Measurements from ENCODE around the gene OR7C2.

OR7C2 gene

DNA sequence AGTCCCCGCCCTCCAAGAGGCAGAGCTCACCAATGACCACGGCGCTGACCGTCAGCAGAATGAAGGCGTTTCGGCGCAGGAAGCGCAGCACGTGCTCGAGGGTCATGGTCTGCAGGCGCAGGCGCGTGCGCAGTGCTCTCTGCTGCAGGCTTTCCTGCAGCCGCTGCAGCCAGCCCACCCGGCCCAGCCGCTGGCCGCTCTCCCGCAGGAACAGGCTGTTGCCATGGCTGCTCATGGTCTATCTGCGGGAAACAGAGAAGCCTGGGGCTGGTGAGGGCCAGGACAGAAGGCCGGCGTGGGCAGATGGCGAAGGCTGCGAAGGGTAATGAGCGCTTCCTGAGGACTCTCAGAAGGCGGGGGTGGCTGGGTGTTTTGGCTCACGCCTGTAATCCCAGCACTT is 31.4 kb downstream of the OR7C2 start:
- in situ Hi-C loops (cut with MboI; ENCODE audit: low pct_unique_long_range_greater_than_20kb, low sequenced_read_pairs, unreplicated experiment) = no loop called here
- DNase-seq (ENCODE audit: low spot score) = no peak
- no peak for TF ChIP-seq CTCF (IDR thresholded peaks at IDR 0.05; ENCODE audit: extremely low read depth, insufficient read depth, missing control alignments)

- DNase-seq (ENCODE audit: low spot score) = no peak
- TF ChIP-seq CTCF (IDR thresholded peaks at IDR 0.05; ENCODE audit: extremely low read depth, insufficient read depth, missing control alignments) = no peak
- in situ Hi-C loops (cut with MboI; ENCODE audit: low pct_unique_long_range_greater_than_20kb, low sequenced_read_pairs, unreplicated experiment) = no loop called here
Observed at GRCh38 chr19:14974488-14974887, 33.2 kb downstream of the OR7C2 start.

DNA sequence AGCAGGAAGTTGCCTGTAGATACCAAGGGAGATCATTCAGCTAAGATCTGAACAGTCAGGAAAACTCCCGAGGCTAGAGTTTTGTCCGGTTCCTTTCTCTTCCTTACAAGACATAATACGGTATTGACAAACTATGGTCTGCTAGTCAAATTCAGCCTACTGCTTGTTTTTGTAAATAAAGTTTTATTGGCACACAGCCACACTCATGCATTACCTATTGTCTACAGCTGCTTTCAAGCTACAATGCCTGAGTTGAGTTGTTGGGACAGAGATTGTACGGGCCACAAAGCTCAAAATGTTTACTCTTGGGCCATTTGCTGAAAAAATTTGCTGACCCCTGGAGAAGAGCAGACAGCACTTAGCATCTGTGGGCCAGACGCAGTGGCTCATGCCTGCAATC is 35.8 kb downstream of the OR7C2 start:
- in situ Hi-C loops (cut with MboI; ENCODE audit: low pct_unique_long_range_greater_than_20kb, low sequenced_read_pairs, unreplicated experiment) = no loop called here
- no peak for TF ChIP-seq CTCF (IDR thresholded peaks at IDR 0.05; ENCODE audit: extremely low read depth, insufficient read depth, missing control alignments)
- DNase-seq (ENCODE audit: low spot score) = no peak

DNA sequence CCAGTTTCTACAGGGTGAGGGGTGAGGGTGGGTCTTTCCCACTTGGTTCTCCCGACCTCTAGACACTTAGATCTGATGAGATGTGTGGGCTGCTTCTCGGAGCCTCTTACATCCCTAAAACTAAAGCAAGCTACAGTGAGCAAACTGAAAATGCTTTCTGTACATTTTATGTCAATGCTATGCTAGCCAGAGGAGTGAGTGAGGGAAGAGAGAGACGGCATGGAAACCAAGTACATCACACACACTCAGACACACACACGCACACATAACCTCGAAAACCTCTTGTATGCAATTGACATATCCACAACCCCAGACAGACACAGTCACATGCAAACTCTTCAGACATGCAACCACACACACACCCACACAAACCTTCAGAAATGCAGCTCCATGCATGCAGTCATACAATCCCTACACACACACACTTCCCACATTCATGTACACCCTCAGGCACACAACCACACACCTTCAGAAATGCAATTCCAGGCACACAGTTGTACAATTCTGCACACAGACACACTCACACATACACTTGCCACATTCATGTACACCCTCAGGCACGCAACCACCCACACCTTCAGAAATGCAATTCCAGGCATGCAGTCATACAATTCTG is 37.0 kb downstream of the OR7C2 start:
- no peak for DNase-seq (ENCODE audit: low spot score)
- no peak for TF ChIP-seq CTCF (IDR thresholded peaks at IDR 0.05; ENCODE audit: extremely low read depth, insufficient read depth, missing control alignments)
- in situ Hi-C loops (cut with MboI; ENCODE audit: low pct_unique_long_range_greater_than_20kb, low sequenced_read_pairs, unreplicated experiment) = no loop called here

DNA sequence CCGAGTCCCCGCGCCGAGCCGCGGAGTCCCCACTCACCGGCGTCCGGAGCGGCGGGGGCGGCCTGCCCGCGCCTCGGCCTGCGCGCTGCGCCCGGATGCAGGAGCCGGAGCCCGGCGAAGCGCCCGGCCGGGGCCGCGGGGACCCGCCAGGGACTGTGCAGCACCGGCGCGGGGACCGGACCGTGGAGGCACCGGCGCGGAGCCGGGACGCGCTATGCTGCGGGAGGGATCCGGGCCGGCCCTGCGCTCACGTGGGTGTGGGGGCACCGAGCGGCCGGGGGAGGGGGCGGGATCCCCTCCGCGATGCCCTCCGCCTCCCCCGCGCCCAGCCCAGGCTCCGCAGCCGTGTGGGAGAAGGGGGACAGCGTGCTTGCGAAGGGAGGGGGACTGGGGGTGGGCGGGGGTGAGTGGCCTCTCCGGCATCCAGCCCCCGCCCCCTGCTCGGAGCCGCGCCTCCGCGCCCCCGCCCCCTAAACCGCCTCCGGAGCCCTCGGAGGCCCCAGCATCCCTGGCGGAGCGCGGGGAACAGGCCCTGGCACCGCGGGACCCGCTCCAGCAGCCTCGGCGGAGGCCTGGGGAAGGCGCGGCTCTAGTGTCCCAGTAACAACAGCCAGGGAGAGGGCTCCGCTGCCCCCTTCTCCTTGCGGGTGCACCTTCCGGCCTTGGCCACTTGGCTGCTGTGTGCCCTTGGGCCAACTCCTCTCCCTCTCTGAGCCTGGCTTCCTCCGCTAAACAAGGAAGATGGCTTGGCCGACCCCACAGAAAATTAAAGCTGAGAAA is 38.4 kb downstream of the OR7C2 start, which contains the start of gene SLC1A6:
Gene SLC1A6 (minus strand): TSS at position 389 of the 780 bp plus-strand sequence. CDS start 6,954 bp downstream, outside the sequence.
- TF ChIP-seq CTCF (IDR thresholded peaks at IDR 0.05; ENCODE audit: extremely low read depth, insufficient read depth, missing control alignments) = no peak
- no peak for DNase-seq (ENCODE audit: low spot score)
- in situ Hi-C loops (cut with MboI; ENCODE audit: low pct_unique_long_range_greater_than_20kb, low sequenced_read_pairs, unreplicated experiment) = no loop called here

- in situ Hi-C loops (cut with MboI; ENCODE audit: low pct_unique_long_range_greater_than_20kb, low sequenced_read_pairs, unreplicated experiment) = no loop called here
- TF ChIP-seq CTCF (IDR thresholded peaks at IDR 0.05; ENCODE audit: extremely low read depth, insufficient read depth, missing control alignments) = no peak
- DNase-seq (ENCODE audit: low spot score) = no peak
Observed at GRCh38 chr19:14985133-14985532, 43.8 kb downstream of the OR7C2 start.

All from GM13977 (cell line).